Liver (tissue), 2 donors: Measurements from ENCODE around the gene BCAR1.

ENCODE experiments used
- CTCF ChIP-seq: fragments of 150-350 bp; IDR thresholded peaks from 2 replicates; pipeline ENCODE4 v1.5.1; 2017; ENCODE audit warnings: improper control_type of control experiment, low read depth, low read length; ENCODE audit not compliant: missing input control
- REST ChIP-seq: IDR thresholded peaks from 2 replicates; pipeline ENCODE4 v1.6.1; 2016; ENCODE audit warnings: antibody characterized with exemption, mild to moderate bottlenecking
- donor health status: healthy.

- TF ChIP-seq CTCF (no peak), REST (no peak)
Measured at GRCh38 chr16:75280331-75280804, 28.9 kb upstream of the BCAR1 start.
